Stomach (tissue), 4 donors: ENCODE data around the gene ANOS1.

ENCODE experiments used
- POLR2AphosphoS5 ChIP-seq, 3 donors: sonication (generic); formaldehyde crosslinking; IDR thresholded peaks; one replicate each; pipeline ENCODE4 v1.6.1; 2016; ENCODE audit warnings: antibody characterized with exemption in 3 of 3
- TF ChIP-seq, protein P1 (sequence below), 7 experiments: fragments of 450-650 bp in 4 of 7; fragments of 200-600 bp in 3 of 7; sonication (generic) in 3 of 7; IDR thresholded peaks; one replicate each; pipeline ENCODE4 v1.5.1; 2016 to 2019; ENCODE audit warnings: antibody characterized with exemption in 7 of 7, control low read depth in 2 of 7, mild to moderate bottlenecking in 1 of 7

DNA sequence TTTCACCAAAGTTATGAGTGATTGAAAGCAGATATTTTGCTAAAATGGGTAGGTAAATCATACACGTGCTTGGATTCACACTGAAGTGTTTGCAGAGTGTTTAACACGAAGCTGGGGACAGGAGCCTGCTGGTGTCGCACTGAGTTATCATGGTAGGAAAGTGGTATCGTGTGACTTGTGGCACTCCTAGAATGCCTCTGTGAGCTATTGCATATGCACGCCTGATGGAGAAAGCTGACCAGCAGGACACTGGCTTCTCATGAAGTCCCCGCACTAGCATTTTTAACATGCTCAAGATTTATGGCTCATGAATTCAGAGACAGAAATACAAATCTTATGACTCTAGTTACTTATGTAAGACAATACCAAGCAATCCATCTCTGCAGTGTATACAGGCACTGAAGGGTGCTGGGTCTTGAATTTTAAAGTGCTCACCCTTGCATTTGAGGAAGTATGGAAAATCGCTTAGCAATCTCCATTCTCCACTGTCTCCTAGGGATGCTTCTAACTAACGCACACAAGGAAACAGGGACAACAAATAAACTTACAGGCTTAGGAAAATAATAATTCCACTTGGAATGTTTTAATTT, 247.5 kb downstream of the ANOS1 start:
- TF ChIP-seq, protein P1, sequence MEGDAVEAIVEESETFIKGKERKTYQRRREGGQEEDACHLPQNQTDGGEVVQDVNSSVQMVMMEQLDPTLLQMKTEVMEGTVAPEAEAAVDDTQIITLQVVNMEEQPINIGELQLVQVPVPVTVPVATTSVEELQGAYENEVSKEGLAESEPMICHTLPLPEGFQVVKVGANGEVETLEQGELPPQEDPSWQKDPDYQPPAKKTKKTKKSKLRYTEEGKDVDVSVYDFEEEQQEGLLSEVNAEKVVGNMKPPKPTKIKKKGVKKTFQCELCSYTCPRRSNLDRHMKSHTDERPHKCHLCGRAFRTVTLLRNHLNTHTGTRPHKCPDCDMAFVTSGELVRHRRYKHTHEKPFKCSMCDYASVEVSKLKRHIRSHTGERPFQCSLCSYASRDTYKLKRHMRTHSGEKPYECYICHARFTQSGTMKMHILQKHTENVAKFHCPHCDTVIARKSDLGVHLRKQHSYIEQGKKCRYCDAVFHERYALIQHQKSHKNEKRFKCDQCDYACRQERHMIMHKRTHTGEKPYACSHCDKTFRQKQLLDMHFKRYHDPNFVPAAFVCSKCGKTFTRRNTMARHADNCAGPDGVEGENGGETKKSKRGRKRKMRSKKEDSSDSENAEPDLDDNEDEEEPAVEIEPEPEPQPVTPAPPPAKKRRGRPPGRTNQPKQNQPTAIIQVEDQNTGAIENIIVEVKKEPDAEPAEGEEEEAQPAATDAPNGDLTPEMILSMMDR (IDR thresholded peaks at IDR 0.05) = no peak
- TF ChIP-seq POLR2AphosphoS5 (IDR thresholded peaks at IDR 0.05) = no peak
